Caco-2 (cell line): ENCODE results near the gene ZNF365. TPM values are rescaled to one million over a fixed set of nuclear protein-coding genes. Genes with fewer than 3 reads are reported as not detected.

ENCODE experiments used
- BruUV-seq: library from RNA; stranded (reverse); fragments of 400-500 nt; replicated peaks from 2 replicates; lab custom pipeline; 2021; lab: Mats Ljungman, UMichigan
- CTCF ChIA-PET: fragments of 300-600 bp; sonication (Branson Sonifier 250); formaldehyde crosslinking; loops from one replicate; lab custom pipeline; 2022; ENCODE audit warnings: antibody characterized with exemption; lab: Charles Lee
- POLR2A ChIA-PET: fragments of 300-600 bp; sonication (Branson Sonifier 250); formaldehyde crosslinking; loops from one replicate; lab custom pipeline; 2022; ENCODE audit warnings: antibody characterized with exemption; lab: Charles Lee
- DNase-seq, 2 experiments: peaks; one replicate each; pipeline versions ENCODE4 v3.0.0 to v3.0.0-alpha.2; 2020 to 2022
- H3K27me3 ChIP-seq: replicated peaks from 2 replicates; pipeline ENCODE4 v1.6.0; 2011; ENCODE audit warnings: low read length; ENCODE audit not compliant: control insufficient read depth, insufficient read depth
- H3K36me3 ChIP-seq: 2 replicates; pipeline ENCODE4 v1.5.1; 2011; ENCODE audit warnings: low read length; ENCODE audit not compliant: control insufficient read depth, insufficient read depth
- H3K4me1 ChIP-seq: fragments of 250-450 bp; sonication (Bioruptor Pico); 2 replicates; pipeline ENCODE4 v1.5.1; 2020; ENCODE audit warnings: mild to moderate bottlenecking
- H3K4me3 ChIP-seq: 2 replicates; pipeline ENCODE4 v1.5.1; 2011; ENCODE audit warnings: low read depth, mild to moderate bottlenecking, control low read depth, low read length
- H3K9me3 ChIP-seq: fragments of 250-450 bp; sonication (Bioruptor Pico); 2 replicates; pipeline ENCODE4 v1.5.1; 2020; ENCODE audit warnings: mild to moderate bottlenecking, moderate library complexity
- H3K27ac Mint-ChIP-seq: one replicate; pipeline ENCODE4 v1.8.0; 2022; ENCODE audit warnings: mixed read lengths; ENCODE audit not compliant: unreplicated experiment
- H3K27me3 Mint-ChIP-seq: one replicate; pipeline ENCODE4 v1.8.0; 2022; ENCODE audit warnings: mixed read lengths; ENCODE audit not compliant: insufficient read depth, unreplicated experiment
- H3K36me3 Mint-ChIP-seq: one replicate; pipeline ENCODE4 v1.8.0; 2022; ENCODE audit warnings: mild to moderate bottlenecking, mixed read lengths; ENCODE audit not compliant: insufficient read depth, unreplicated experiment
- H3K4me1 Mint-ChIP-seq: one replicate; pipeline ENCODE4 v1.8.0; 2022; ENCODE audit warnings: low read depth, mixed read lengths; ENCODE audit not compliant: unreplicated experiment
- H3K4me3 Mint-ChIP-seq: one replicate; pipeline ENCODE4 v1.8.0; 2022; ENCODE audit warnings: mild to moderate bottlenecking, moderate library complexity, mixed read lengths; ENCODE audit not compliant: unreplicated experiment
- H3K9me3 Mint-ChIP-seq: one replicate; pipeline ENCODE4 v1.8.0; 2022; ENCODE audit warnings: mixed read lengths; ENCODE audit not compliant: unreplicated experiment
- intact Hi-C: fragments of 100-400 bp; cut with micrococcal nuclease; formaldehyde crosslinking; loops from one replicate; pipeline ENCODE4 v1.10.0; 2022; ENCODE audit not compliant: unreplicated experiment
- total RNA-seq: library from RNA; stranded (reverse); gene quantifications from 2 replicates; pipeline ENCODE4 v1.2.3, GENCODE V29; 2022
- TF ChIP-seq, protein P1 (sequence below), 2 experiments: fragments of 200-600 bp in 1 of 2; IDR thresholded peaks; 1 replicate in 1 of 2; 2 replicates in 1 of 2; pipeline versions ENCODE4 v1.5.1 to v1.8.0; 2011 to 2022; ENCODE audit warnings: antibody characterized with exemption in 1 of 2, control low read depth in 1 of 2, inconsistent platforms in 1 of 2, low read depth in 1 of 2, low read length in 1 of 2, mild to moderate bottlenecking in 1 of 2, moderate library complexity in 1 of 2; ENCODE audit not compliant: insufficient read depth in 1 of 2, severe bottlenecking in 1 of 2, unreplicated experiment in 1 of 2

The ZNF365 gene
- total RNA-seq, 1 experiment from 2014 or later, result not detected

DNA sequence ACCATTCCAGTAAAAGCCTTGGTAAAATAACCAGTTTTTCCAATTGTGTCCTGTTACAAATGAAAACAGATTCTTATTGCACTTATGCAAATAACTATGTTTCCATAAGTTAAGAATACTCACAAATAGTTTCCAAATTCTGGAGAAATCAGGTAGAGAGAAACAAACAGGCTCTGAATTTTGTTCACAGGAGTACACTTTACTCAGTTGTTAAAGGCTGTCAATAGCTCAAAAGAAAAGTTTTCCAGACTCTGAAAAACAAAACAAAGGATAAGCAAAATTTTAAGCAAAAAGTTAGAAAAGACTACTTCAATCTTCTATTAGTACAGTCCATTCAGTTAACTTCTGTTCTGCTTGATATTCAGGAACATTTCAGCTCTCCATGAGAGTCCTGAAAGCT is 32.8 kb upstream of the ZNF365 start:
- Mint-ChIP-seq H3K9me3 (peaks cover 54% of the 10 kb centered on the region), H3K27me3 (no peaks in the 10 kb centered on the region), H3K27ac (no peak overlapping the region), H3K4me3 (no peak overlapping the region), H3K36me3 (no peaks in the 10 kb centered on the region), H3K4me1 (no peaks in the 10 kb centered on the region)
- POLR2A ChIA-PET, result no interaction called here
- H3K4me1 ChIP-seq, result no peaks in the 10 kb centered on the region
- intact Hi-C loops, result no loop called here
- no peaks in the 10 kb centered on the region for H3K27me3 ChIP-seq
- H3K9me3 ChIP-seq, result peaks cover 40% of the 10 kb centered on the region
- DNase-seq, result no peak
- TF ChIP-seq, protein P1, sequence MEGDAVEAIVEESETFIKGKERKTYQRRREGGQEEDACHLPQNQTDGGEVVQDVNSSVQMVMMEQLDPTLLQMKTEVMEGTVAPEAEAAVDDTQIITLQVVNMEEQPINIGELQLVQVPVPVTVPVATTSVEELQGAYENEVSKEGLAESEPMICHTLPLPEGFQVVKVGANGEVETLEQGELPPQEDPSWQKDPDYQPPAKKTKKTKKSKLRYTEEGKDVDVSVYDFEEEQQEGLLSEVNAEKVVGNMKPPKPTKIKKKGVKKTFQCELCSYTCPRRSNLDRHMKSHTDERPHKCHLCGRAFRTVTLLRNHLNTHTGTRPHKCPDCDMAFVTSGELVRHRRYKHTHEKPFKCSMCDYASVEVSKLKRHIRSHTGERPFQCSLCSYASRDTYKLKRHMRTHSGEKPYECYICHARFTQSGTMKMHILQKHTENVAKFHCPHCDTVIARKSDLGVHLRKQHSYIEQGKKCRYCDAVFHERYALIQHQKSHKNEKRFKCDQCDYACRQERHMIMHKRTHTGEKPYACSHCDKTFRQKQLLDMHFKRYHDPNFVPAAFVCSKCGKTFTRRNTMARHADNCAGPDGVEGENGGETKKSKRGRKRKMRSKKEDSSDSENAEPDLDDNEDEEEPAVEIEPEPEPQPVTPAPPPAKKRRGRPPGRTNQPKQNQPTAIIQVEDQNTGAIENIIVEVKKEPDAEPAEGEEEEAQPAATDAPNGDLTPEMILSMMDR (IDR thresholded peaks at IDR 0.05; ENCODE audit: insufficient read depth in 1 of 2, low read depth in 1 of 2, low read length in 1 of 2, severe bottlenecking in 1 of 2, unreplicated experiment in 1 of 2), result no peak
- no peaks in the 10 kb centered on the region for H3K36me3 ChIP-seq
- CTCF ChIA-PET, result no interaction called here
- BruUV-seq, result no TSS peak
- no peak overlapping the region for H3K4me3 ChIP-seq

DNA sequence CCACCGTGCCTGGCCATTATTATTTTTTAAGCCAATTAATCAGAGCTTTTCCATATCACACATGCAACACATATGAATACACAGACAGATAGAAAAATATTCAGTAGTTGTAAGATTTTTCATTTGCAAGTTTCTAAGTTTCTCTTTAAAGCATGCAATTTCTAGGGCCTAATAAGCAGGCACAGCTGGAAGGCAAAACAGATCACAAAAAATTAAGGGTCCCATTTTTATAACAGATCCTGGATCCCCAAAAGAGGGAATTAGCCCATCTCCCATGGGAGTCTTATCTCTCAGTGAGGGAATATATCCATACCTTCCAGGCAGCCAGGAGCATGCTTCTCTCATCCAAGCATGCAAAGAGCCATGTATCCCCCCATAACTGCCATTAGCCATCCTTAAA is 31.2 kb upstream of the ZNF365 start:
- no peaks in the 10 kb centered on the region for H3K36me3 Mint-ChIP-seq
- H3K9me3 ChIP-seq, result peaks cover 54% of the 10 kb centered on the region
- TF ChIP-seq, protein P1 (IDR thresholded peaks at IDR 0.05; ENCODE audit: insufficient read depth in 1 of 2, low read depth in 1 of 2, low read length in 1 of 2, severe bottlenecking in 1 of 2, unreplicated experiment in 1 of 2), result no peak
- H3K4me1 Mint-ChIP-seq, result no peaks in the 10 kb centered on the region
- no peaks in the 10 kb centered on the region for H3K27me3 ChIP-seq
- no peaks in the 10 kb centered on the region for H3K27me3 Mint-ChIP-seq
- intact Hi-C loops, result no loop called here
- POLR2A ChIA-PET, result no interaction called here
- no TSS peak for BruUV-seq
- no peaks in the 10 kb centered on the region for H3K4me1 ChIP-seq
- DNase-seq, result no peak
- peaks cover 67% of the 10 kb centered on the region for H3K9me3 Mint-ChIP-seq
- no peak overlapping the region for H3K27ac Mint-ChIP-seq
- CTCF ChIA-PET, result no interaction called here
- no peak overlapping the region for H3K4me3 Mint-ChIP-seq
- H3K4me3 ChIP-seq, result no peak overlapping the region
- no peaks in the 10 kb centered on the region for H3K36me3 ChIP-seq

DNA sequence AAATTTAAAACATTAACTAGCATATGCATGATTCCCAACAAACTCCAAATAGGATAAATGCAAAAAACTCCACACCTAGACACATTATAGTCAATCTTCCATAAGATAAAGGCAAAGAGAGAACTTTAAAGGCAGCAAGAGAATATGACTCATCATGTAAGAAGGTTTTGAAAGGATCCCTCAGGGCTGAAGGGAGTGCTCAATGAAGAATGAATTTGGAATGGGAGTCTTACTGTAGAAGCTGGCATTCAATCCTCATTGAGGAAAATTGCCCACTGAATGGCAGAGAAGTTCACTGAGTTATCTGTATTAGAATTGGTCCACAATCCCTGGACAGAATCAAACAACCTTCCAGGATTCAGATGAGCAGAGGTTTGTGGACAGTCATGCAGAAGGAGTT is 26.1 kb upstream of the ZNF365 start:
- H3K9me3 Mint-ChIP-seq, result peaks cover 62% of the 10 kb centered on the region
- H3K36me3 Mint-ChIP-seq, result no peaks in the 10 kb centered on the region
- Histone ChIP-seq H3K36me3 (no peaks in the 10 kb centered on the region), H3K4me1 (no peaks in the 10 kb centered on the region), H3K4me3 (no peak overlapping the region), H3K9me3 (peaks cover 41% of the 10 kb centered on the region), H3K27me3 (no peaks in the 10 kb centered on the region)
- no peak for DNase-seq
- BruUV-seq, result no TSS peak
- intact Hi-C loops, result no loop called here
- H3K4me3 Mint-ChIP-seq, result no peak overlapping the region
- CTCF ChIA-PET, result no interaction called here
- TF ChIP-seq, protein P1 (IDR thresholded peaks at IDR 0.05; ENCODE audit: insufficient read depth in 1 of 2, low read depth in 1 of 2, low read length in 1 of 2, severe bottlenecking in 1 of 2, unreplicated experiment in 1 of 2), result no peak
- H3K27me3 Mint-ChIP-seq, result peaks cover 3% of the 10 kb centered on the region
- no peak overlapping the region for H3K27ac Mint-ChIP-seq
- POLR2A ChIA-PET, result no interaction called here
- no peaks in the 10 kb centered on the region for H3K4me1 Mint-ChIP-seq
